H1 (cell line): Measurements from ENCODE around the gene FCRLB. TPM values are rescaled to one million over a fixed set of nuclear protein-coding genes. Genes with fewer than 3 reads are reported as not detected.

Experiments
- CTCF ChIA-PET: fragments of 300-600 bp; sonication (Branson Sonifier 250); formaldehyde crosslinking; loops from one replicate; lab custom pipeline; 2021; ENCODE audit not compliant: partially characterized antibody; lab: Charles Lee
- POLR2A ChIA-PET: fragments of 300-600 bp; sonication (Branson Sonifier 250); formaldehyde crosslinking; loops from one replicate; lab custom pipeline; 2021; ENCODE audit warnings: inconsistent platforms; ENCODE audit not compliant: partially characterized antibody; lab: Charles Lee
- DNase-seq, 2 experiments: peaks; one replicate each; pipeline versions ENCODE4 v3.0.0 to v3.0.0-alpha.2; 2010 to 2022; ENCODE audit warnings: low spot score in 2 of 2, low read depth in 1 of 2, mixed read lengths in 1 of 2
- FAIRE-seq: peaks from 2 replicates; lab custom pipeline; 2011; peaks lifted over from hg19 to GRCh38; lab: Jason Lieb, UNC
- H2AFZ ChIP-seq: 2 replicates; pipeline ENCODE4 v1.8.1; 2012; ENCODE audit warnings: low read length, inconsistent platforms
- H2AK5ac ChIP-seq: 2 replicates; pipeline ENCODE4 v1.6.1; 2013; ENCODE audit warnings: low read depth, low read length
- H2BK120ac ChIP-seq: replicated peaks from 2 replicates; pipeline ENCODE3; 2013; ENCODE audit warnings: low read depth, low read length, inconsistent platforms
- H2BK12ac ChIP-seq: 2 replicates; pipeline ENCODE4 v1.6.1; 2013; ENCODE audit warnings: low read depth, low read length
- H2BK15ac ChIP-seq: 2 replicates; pipeline ENCODE4 v1.6.1; 2013; ENCODE audit warnings: low read length
- H2BK20ac ChIP-seq: 2 replicates; pipeline ENCODE4 v1.6.1; 2013; ENCODE audit warnings: low read length
- H2BK5ac ChIP-seq: 2 replicates; pipeline ENCODE4 v1.6.1; 2013; ENCODE audit warnings: low read depth, low read length
- H3K14ac ChIP-seq: 2 replicates; pipeline ENCODE4 v1.6.1; 2013; ENCODE audit warnings: inconsistent platforms; ENCODE audit not compliant: insufficient read length
- H3K18ac ChIP-seq: 2 replicates; pipeline ENCODE4 v1.6.1; 2013; ENCODE audit warnings: low read length; ENCODE audit errors: extremely low read depth
- H3K23ac ChIP-seq: 2 replicates; pipeline ENCODE4 v1.6.1; 2013; ENCODE audit warnings: inconsistent platforms; ENCODE audit not compliant: insufficient read length
- H3K23me2 ChIP-seq: 2 replicates; pipeline ENCODE4 v1.6.1; 2013; ENCODE audit warnings: low read depth, low read length
- H3K27ac ChIP-seq: 2 replicates; pipeline ENCODE4 v1.6.1; 2011; ENCODE audit warnings: low read depth, low read length, inconsistent platforms
- H3K27me3 ChIP-seq, 4 experiments: replicated peaks in 1 of 4; 1 replicate in 1 of 4; 2 replicates in 3 of 4; pipeline versions ENCODE4 v1.6.1 to v1.8.1; 2011 to 2013; ENCODE audit warnings: low read length in 3 of 4, mild to moderate bottlenecking in 3 of 4, inconsistent platforms in 2 of 4, mixed read lengths in 2 of 4, moderate library complexity in 1 of 4; ENCODE audit not compliant: control insufficient read depth in 3 of 4, insufficient read depth in 3 of 4; ENCODE audit errors: extremely low read depth in 1 of 4
- H3K36me3 ChIP-seq, 4 experiments: 2 replicates each; pipeline versions ENCODE4 v1.6.1 to v1.8.1; 2011 to 2013; ENCODE audit warnings: mild to moderate bottlenecking in 4 of 4, low read length in 3 of 4, moderate library complexity in 2 of 4, control low read depth in 1 of 4, inconsistent platforms in 1 of 4; ENCODE audit not compliant: insufficient read depth in 4 of 4, control insufficient read depth in 2 of 4
- H3K4ac ChIP-seq: replicated peaks from 2 replicates; pipeline ENCODE3; 2013; ENCODE audit warnings: low read length, low read depth, mixed read lengths, inconsistent platforms; ENCODE audit not compliant: insufficient read length
- H3K4me1 ChIP-seq, 4 experiments: replicated peaks in 1 of 4; 1 replicate in 1 of 4; 2 replicates in 3 of 4; pipeline versions ENCODE4 v1.6.1 to v1.8.1; 2011 to 2013; ENCODE audit warnings: low read length in 3 of 4, inconsistent platforms in 2 of 4, mixed read lengths in 1 of 4; ENCODE audit not compliant: insufficient read depth in 4 of 4, control insufficient read depth in 3 of 4
- H3K4me2 ChIP-seq, 2 experiments: 2 replicates each; pipeline versions ENCODE4 v1.6.1 to v1.8.1; 2011 to 2013; ENCODE audit warnings: low read depth in 2 of 2, low read length in 2 of 2, control low read depth in 1 of 2, inconsistent platforms in 1 of 2, mild to moderate bottlenecking in 1 of 2; ENCODE audit not compliant: insufficient read depth in 1 of 2
- H3K4me3 ChIP-seq, 4 experiments: fragments of 200-600, 300-600 bp in 1 of 4; sonication (generic), shearing (Covaris generic), sonication (Bioruptor Twin) in 1 of 4; 2 replicates each; pipeline versions ENCODE4 v1.5.1 to v1.8.1; 2011 to 2016; ENCODE audit warnings: low read length in 4 of 4, low read depth in 3 of 4, control low read depth in 2 of 4, inconsistent platforms in 2 of 4, mild to moderate bottlenecking in 2 of 4, mixed read lengths in 1 of 4, moderate library complexity in 1 of 4; ENCODE audit not compliant: insufficient read depth in 2 of 4; ENCODE audit errors: extremely low read depth in 1 of 4
- H3K56ac ChIP-seq: replicated peaks from 2 replicates; pipeline ENCODE3; 2013; ENCODE audit warnings: low read depth, mild to moderate bottlenecking, mixed read lengths, low read length, inconsistent platforms; ENCODE audit not compliant: insufficient read length
- H3K79me1 ChIP-seq: 2 replicates; pipeline ENCODE4 v1.6.1; 2013; ENCODE audit warnings: low read depth, low read length, control low read depth
- H3K79me2 ChIP-seq, 2 experiments: 2 replicates each; pipeline versions ENCODE4 v1.6.1 to v1.8.1; 2012 to 2013; ENCODE audit warnings: low read length in 2 of 2, mild to moderate bottlenecking in 2 of 2, inconsistent platforms in 1 of 2; ENCODE audit not compliant: insufficient read depth in 2 of 2, control insufficient read depth in 1 of 2
- H3K9ac ChIP-seq, 4 experiments: replicated peaks in 1 of 4; 1 replicate in 1 of 4; 2 replicates in 3 of 4; pipeline versions ENCODE4 v1.6.1 to v1.8.1; 2011 to 2013; ENCODE audit warnings: low read depth in 3 of 4, low read length in 3 of 4, control low read depth in 2 of 4, mild to moderate bottlenecking in 2 of 4, moderate library complexity in 2 of 4, inconsistent platforms in 1 of 4; ENCODE audit errors: extremely low read depth in 1 of 4
- H3K9me3 ChIP-seq, 2 experiments: 2 replicates each; pipeline versions ENCODE4 v1.6.1 to v1.8.1; 2012 to 2013; ENCODE audit warnings: mild to moderate bottlenecking in 2 of 2, moderate library complexity in 2 of 2, control low read depth in 1 of 2, inconsistent platforms in 1 of 2, low read depth in 1 of 2, low read length in 1 of 2, mixed read lengths in 1 of 2; ENCODE audit not compliant: insufficient read depth in 2 of 2
- H4K20me1 ChIP-seq, 2 experiments: replicated peaks in 1 of 2; 2 replicates each; pipeline versions ENCODE3 to v1.8.1; 2011 to 2013; ENCODE audit warnings: inconsistent platforms in 2 of 2, low read length in 2 of 2, mild to moderate bottlenecking in 1 of 2; ENCODE audit not compliant: insufficient read depth in 2 of 2, control insufficient read depth in 1 of 2
- H4K5ac ChIP-seq: 2 replicates; pipeline ENCODE4 v1.6.1; 2013; ENCODE audit warnings: low read length, low read depth, mixed read lengths, inconsistent platforms; ENCODE audit not compliant: insufficient read length
- H4K8ac ChIP-seq: 2 replicates; pipeline ENCODE4 v1.8.0; 2013; ENCODE audit warnings: mild to moderate bottlenecking, moderate library complexity, low read length, inconsistent platforms; ENCODE audit not compliant: insufficient read depth; ENCODE audit errors: extremely low read depth
- H4K91ac ChIP-seq: replicated peaks from 2 replicates; pipeline ENCODE3; 2013; ENCODE audit warnings: low read length, mixed read lengths, inconsistent platforms; ENCODE audit not compliant: insufficient read length
- CBX5 ChIP-seq: fragments of 300-800, 300-1000 bp; sonication (generic); IDR thresholded peaks from 2 replicates; pipeline ENCODE4 v1.7.1; 2016; ENCODE audit warnings: antibody characterized with exemption, low read length, low read depth
- CREB1 ChIP-seq: IDR thresholded peaks from 2 replicates; pipeline ENCODE4 v1.6.1; 2012; ENCODE audit warnings: inconsistent platforms
- PHF8 ChIP-seq: fragments of 200-600 bp; sonication (generic); conservative IDR thresholded peaks from 2 replicates; pipeline ENCODE4 v1.7.1; 2012; ENCODE audit warnings: low read depth, mild to moderate bottlenecking, inconsistent platforms, low read length, moderate library complexity
- POLR2AphosphoS5 ChIP-seq: IDR thresholded peaks from 2 replicates; pipeline ENCODE4 v1.6.1; 2011; ENCODE audit warnings: low read depth, low read length
- RBBP5 ChIP-seq: IDR thresholded peaks from 2 replicates; pipeline ENCODE4 v1.7.1; 2012; ENCODE audit warnings: low read depth, mild to moderate bottlenecking, inconsistent platforms, low read length, moderate library complexity, borderline replicate concordance
- SP4 ChIP-seq: IDR thresholded peaks from 2 replicates; pipeline ENCODE4 v1.6.1; 2012; ENCODE audit warnings: low read length, inconsistent platforms
- TCF12 ChIP-seq: IDR thresholded peaks from 2 replicates; pipeline ENCODE4 v1.6.1; 2011; ENCODE audit warnings: low read depth, mild to moderate bottlenecking, low read length
- WGBS, 2 experiments: shearing (Covaris generic) in 1 of 2; methylation state at CpG; one replicate each; pipeline versions ENCODE4 v1.1.6 to v1.1.7; 2013 to 2015; ENCODE audit warnings: low lambda C conversion rate in 2 of 2, mixed read lengths in 2 of 2, inconsistent platforms in 1 of 2, low coverage in 1 of 2, missing lambda C conversion rate in 1 of 2; ENCODE audit not compliant: insufficient replicate concordance in 2 of 2, insufficient coverage in 1 of 2, insufficient read length in 1 of 2; ENCODE audit errors: extremely low coverage in 1 of 2, missing lambda C conversion rate in 1 of 2; 5-methylcytosine and 5-hydroxymethylcytosine counted together
- polyA plus RNA-seq, 7 experiments: library from polyadenylated mRNA; depleted of rRNA in 3 of 7; stranded (reverse) in 5 of 7; unstranded in 2 of 7; fragments of >200 nt in 5 of 7; fragments of 200-250 nt in 2 of 7; gene quantifications; 1 replicate in 5 of 7; 2 replicates in 1 of 7; 4 replicates in 1 of 7; pipeline versions ENCODE4 v1.2.1 to v1.2.3, GENCODE V29; 2011 to 2013; ENCODE audit warnings: missing spikeins in 2 of 7, mixed read lengths in 2 of 7
- total RNA-seq: library from RNA; stranded (reverse); fragmentation: NEBNext Ultra II Directional; extraction: Animal tissue kit (Norgen Biotek cat#: 25700); gene quantifications from 2 replicates; pipeline ENCODE4 v1.2.1, GENCODE V29; 2021

The FCRLB gene
- total and polyA plus RNA-seq, 2 of the 8 experiments (the other 6 are each of a cell fraction or from before 2014, with no cell fraction given), result 0.14 to 0.24 TPM

DNA sequence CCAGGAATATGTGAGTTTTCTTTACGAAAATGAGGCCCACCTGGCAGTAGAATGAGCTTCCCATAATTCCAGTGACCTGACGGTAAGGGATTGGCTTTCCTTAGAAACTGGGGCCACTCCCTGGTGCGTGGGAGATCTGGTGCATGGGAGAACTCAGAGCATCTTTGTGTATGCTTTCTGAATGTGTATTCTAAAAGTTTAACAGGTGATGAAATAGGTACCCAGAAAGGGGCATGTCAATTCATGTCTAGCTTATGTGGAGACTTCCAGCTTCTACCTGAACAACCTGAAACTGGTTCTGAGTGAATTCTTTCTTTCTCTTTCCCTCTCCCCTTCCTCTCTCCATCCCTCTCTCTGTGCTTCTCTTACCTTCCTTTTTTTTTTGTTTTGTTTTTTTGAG, 29.5 kb upstream of the FCRLB start:
- no peak for FAIRE-seq
- no peak for TF ChIP-seq TCF12
- no peak for TF ChIP-seq SP4
- TF ChIP-seq POLR2AphosphoS5, result no peak
- TF ChIP-seq PHF8, result no peak
- no peak for TF ChIP-seq CBX5
- TF ChIP-seq RBBP5, result no peak
- TF ChIP-seq CREB1, result no peak

More for the DNA sequence above, 29.5 kb upstream of the FCRLB start:
- Histone ChIP-seq H3K36me3 (no peaks in the 10 kb centered on the region), H3K4me2 (no peak overlapping the region), H2AK5ac (no peak overlapping the region), H2BK5ac (no peak overlapping the region), H3K4me3 (no peak overlapping the region), H3K4me1 (no peaks in the 10 kb centered on the region), H3K56ac (no peak overlapping the region), H3K27ac (no peak overlapping the region), H2BK12ac (no peak overlapping the region), H3K14ac (no peak overlapping the region), H2AFZ (peak overlapping the region; percentile 40; the same call in 1 of the 2 replicates), H4K91ac (no peak overlapping the region), H3K18ac (no peak overlapping the region), H2BK15ac (no peak overlapping the region), H2BK120ac (no peak overlapping the region), H3K79me2 (no peaks in the 10 kb centered on the region), H3K79me1 (no peaks in the 10 kb centered on the region), H3K23ac (no peak overlapping the region), H3K27me3 (no peaks in the 10 kb centered on the region), H3K4ac (no peak overlapping the region), H4K8ac (no peak overlapping the region), H3K9ac (no peak overlapping the region), H4K5ac (no peak overlapping the region), H3K23me2 (no peaks in the 10 kb centered on the region; the same call in 1 of the 2 replicates), H4K20me1 (no peaks in the 10 kb centered on the region), H3K9me3 (no peaks in the 10 kb centered on the region), H2BK20ac (no peak overlapping the region)
- ChIA-PET CTCF (interaction anchor here (1.7 to 2.0 kb wide), 2 partner anchors 35 to 46 kb away, joined by 5 to 6 read pairs; no protein-coding TSS in a partner anchor), POLR2A (no interaction called here)
- 87% methylated on average over 3 of the region's 3 CpGs; no CpG with 5 or more reads in 1 of the 2 experiments for WGBS, 2 experiments
- no peak for DNase-seq
